C4-2B (cell line): ENCODE measurements around the gene ZDHHC20.

Source experiments
- ZFX ChIP-seq: fragments of 450-650 bp; IDR thresholded peaks from 2 replicates; pipeline ENCODE4 v1.6.1; 2017
- TF ChIP-seq, protein P1 (sequence below): fragments of 450-650 bp; conservative IDR thresholded peaks from 2 replicates; pipeline ENCODE4 v1.5.1; 2017; ENCODE audit warnings: mild to moderate bottlenecking

DNA sequence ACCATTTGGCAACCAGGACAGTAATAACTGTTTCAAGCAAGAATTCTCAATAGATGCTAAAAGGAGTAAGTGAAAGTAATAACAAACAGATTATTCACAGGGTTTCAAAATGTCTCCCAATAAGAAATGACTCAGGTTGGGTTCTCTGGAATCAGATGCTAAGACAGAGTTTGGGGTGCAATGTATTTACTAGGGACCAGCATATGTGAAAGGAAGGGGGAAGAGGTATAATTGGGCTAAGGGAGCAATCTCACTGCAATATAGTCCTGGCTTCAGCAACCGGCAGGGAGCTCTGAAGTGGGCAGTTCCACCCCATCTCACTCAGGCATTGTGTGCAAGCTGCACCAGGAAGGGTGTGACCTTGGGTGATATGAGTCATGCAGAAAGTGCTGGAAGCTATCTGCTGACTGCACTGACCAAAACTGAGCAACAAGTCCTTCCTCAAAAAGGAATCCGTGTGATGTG lies 23.4 kb downstream of the ZDHHC20 start:
- TF ChIP-seq, protein P1, sequence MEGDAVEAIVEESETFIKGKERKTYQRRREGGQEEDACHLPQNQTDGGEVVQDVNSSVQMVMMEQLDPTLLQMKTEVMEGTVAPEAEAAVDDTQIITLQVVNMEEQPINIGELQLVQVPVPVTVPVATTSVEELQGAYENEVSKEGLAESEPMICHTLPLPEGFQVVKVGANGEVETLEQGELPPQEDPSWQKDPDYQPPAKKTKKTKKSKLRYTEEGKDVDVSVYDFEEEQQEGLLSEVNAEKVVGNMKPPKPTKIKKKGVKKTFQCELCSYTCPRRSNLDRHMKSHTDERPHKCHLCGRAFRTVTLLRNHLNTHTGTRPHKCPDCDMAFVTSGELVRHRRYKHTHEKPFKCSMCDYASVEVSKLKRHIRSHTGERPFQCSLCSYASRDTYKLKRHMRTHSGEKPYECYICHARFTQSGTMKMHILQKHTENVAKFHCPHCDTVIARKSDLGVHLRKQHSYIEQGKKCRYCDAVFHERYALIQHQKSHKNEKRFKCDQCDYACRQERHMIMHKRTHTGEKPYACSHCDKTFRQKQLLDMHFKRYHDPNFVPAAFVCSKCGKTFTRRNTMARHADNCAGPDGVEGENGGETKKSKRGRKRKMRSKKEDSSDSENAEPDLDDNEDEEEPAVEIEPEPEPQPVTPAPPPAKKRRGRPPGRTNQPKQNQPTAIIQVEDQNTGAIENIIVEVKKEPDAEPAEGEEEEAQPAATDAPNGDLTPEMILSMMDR = no peak
- no peak for TF ChIP-seq ZFX
